ENCODE data around the gene IYD.

The IYD gene

GRCh38 chr6:150368762-150369161, at the start of gene IYD:
Gene IYD, plus strand, starts transcription at chr6:150369012. Its CDS starts 20 bp downstream, at chr6:150369032.
- DNase-seq (ENCODE audit: low spot score) = no peak

GRCh38 chr6:150319924-150320323, 48.9 kb upstream of the IYD start:
- no peak for DNase-seq (ENCODE audit: low spot score)

- no peak for DNase-seq (ENCODE audit: low spot score)
Observed at GRCh38 chr6:150320442-150320841, 48.4 kb upstream of the IYD start.

- no peak for DNase-seq (ENCODE audit: low spot score)
Observed at GRCh38 chr6:150322466-150322871, 46.3 kb upstream of the IYD start.

- DNase-seq (ENCODE audit: low spot score) = no peak
Observed at GRCh38 chr6:150323205-150323604, 45.6 kb upstream of the IYD start.

GRCh38 chr6:150324044-150324443, 44.8 kb upstream of the IYD start:
- DNase-seq (ENCODE audit: low spot score) = no peak

GRCh38 chr6:150325066-150325772, 43.6 kb upstream of the IYD start:
- no peak for DNase-seq (ENCODE audit: low spot score)

GRCh38 chr6:150327117-150327774, 41.6 kb upstream of the IYD start:
- no peak for DNase-seq (ENCODE audit: low spot score)

- DNase-seq (ENCODE audit: low spot score) = no peak
Observed at GRCh38 chr6:150328744-150329405, 39.9 kb upstream of the IYD start.

- DNase-seq (ENCODE audit: low spot score) = no peak
Observed at GRCh38 chr6:150331344-150331743, 37.5 kb upstream of the IYD start.

- no peak for DNase-seq (ENCODE audit: low spot score)
Observed at GRCh38 chr6:150332939-150333584, 35.8 kb upstream of the IYD start.

GRCh38 chr6:150333585-150333941, 35.2 kb upstream of the IYD start:
- no peak for DNase-seq (ENCODE audit: low spot score)

- DNase-seq (ENCODE audit: low spot score) = peak; percentile 29
Observed at GRCh38 chr6:150334790-150335783, 33.7 kb upstream of the IYD start.

- DNase-seq (ENCODE audit: low spot score) = no peak
Observed at GRCh38 chr6:150336299-150336698, 32.5 kb upstream of the IYD start.

GRCh38 chr6:150336708-150337107, 32.1 kb upstream of the IYD start:
- DNase-seq (ENCODE audit: low spot score) = no peak

- DNase-seq (ENCODE audit: low spot score) = no peak
Observed at GRCh38 chr6:150342126-150342525, 26.7 kb upstream of the IYD start.

- no peak for DNase-seq (ENCODE audit: low spot score)
Observed at GRCh38 chr6:150343434-150343833, 25.4 kb upstream of the IYD start.

GRCh38 chr6:150345781-150346180, 23.0 kb upstream of the IYD start:
- DNase-seq (ENCODE audit: low spot score) = no peak

- DNase-seq (ENCODE audit: low spot score) = no peak
Observed at GRCh38 chr6:150346346-150346745, 22.5 kb upstream of the IYD start.

- DNase-seq (ENCODE audit: low spot score) = no peak
Observed at GRCh38 chr6:150347845-150348244, 21.0 kb upstream of the IYD start.

- no peak for DNase-seq (ENCODE audit: low spot score)
Observed at GRCh38 chr6:150349546-150349945, 19.3 kb upstream of the IYD start.

Measured in hematopoietic multipotent progenitor cell treated with erythropoietin and hydrocortisone succinate and interleukin-3 and kit ligand, for 17 days (in vitro differentiated cells).